ENCODE results near the gene CYB561. TPM values are rescaled to one million over a fixed set of nuclear protein-coding genes. Genes with fewer than 3 reads are reported as not detected.
A peak's percentile ranks its signal among the peaks of the same experiment; 100 is the strongest.

Gene CYB561, protein sequence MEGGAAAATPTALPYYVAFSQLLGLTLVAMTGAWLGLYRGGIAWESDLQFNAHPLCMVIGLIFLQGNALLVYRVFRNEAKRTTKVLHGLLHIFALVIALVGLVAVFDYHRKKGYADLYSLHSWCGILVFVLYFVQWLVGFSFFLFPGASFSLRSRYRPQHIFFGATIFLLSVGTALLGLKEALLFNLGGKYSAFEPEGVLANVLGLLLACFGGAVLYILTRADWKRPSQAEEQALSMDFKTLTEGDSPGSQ
- total RNA-seq, result 7.4 and 11.3 TPM in 2 replicates
- 7.4 and 21.5 TPM in 2 replicates for polyA plus RNA-seq

DNA sequence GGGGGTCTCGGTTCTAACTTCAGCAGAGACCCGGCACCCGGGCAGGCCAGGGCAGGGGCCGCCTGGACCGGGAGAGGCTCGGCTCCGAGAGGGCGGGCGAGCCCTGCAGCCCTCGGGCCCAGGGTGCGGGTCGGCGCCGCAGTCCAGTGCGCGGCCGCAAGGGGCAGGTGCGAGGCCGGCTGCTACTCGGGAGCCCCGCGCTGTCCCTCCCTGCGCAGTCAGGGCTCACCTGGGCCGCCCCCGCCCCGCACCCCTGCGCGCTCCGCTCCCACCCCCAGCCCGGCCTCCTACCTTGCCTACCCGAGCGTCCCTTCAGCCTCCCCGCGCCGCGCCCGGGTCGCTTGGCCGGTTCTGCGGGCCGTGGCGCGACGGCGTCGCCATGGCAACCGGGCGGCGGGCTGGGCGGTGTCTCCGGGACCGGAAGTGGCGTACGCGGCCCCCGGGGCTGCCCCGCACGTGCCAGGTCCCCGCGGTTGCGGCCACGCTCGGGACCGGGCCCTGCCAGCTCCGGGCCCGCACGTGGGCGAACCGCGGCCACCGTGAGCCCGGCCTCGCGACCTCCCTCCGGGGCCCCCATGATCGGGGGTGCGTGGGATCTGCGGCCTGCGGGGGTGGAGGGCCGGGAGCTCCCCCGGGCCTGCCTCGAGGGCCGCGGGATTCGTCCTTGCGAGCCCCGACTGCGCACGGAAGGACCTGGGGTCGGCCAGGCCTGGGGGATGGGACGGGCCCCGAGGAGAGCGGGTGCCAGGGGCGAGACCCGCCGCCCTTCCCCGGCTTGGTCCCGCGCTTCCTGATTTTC, at the start of gene CYB561:
CYB561 (minus strand) TSS at position 353 of the 799 bp plus-strand sequence. CDS start 8,759 bp downstream, outside the sequence.
- TF ChIP-seq, protein P1, sequence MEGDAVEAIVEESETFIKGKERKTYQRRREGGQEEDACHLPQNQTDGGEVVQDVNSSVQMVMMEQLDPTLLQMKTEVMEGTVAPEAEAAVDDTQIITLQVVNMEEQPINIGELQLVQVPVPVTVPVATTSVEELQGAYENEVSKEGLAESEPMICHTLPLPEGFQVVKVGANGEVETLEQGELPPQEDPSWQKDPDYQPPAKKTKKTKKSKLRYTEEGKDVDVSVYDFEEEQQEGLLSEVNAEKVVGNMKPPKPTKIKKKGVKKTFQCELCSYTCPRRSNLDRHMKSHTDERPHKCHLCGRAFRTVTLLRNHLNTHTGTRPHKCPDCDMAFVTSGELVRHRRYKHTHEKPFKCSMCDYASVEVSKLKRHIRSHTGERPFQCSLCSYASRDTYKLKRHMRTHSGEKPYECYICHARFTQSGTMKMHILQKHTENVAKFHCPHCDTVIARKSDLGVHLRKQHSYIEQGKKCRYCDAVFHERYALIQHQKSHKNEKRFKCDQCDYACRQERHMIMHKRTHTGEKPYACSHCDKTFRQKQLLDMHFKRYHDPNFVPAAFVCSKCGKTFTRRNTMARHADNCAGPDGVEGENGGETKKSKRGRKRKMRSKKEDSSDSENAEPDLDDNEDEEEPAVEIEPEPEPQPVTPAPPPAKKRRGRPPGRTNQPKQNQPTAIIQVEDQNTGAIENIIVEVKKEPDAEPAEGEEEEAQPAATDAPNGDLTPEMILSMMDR (IDR thresholded peaks at IDR 0.05; ENCODE audit: low read depth, low read length), result peak; percentile 40
- Histone ChIP-seq H3K4me3 (peak within 1 kb of the TSS; percentile 32), H3K36me3 (no peaks in the 10 kb centered on the region), H3K27me3 (peaks cover 6% of the 10 kb centered on the region), H3K27ac (no peak within 1 kb of the TSS), H3K4me1 (ENCODE audit: low read depth) (peaks cover 20% of the 10 kb centered on the region), H3K9me3 (ENCODE audit: low read depth) (no peaks in the 10 kb centered on the region)
- peak; percentile 74 to 79 for DNase-seq (ENCODE audit: low read depth in 1 of 2, low spot score in 1 of 2)

DNA sequence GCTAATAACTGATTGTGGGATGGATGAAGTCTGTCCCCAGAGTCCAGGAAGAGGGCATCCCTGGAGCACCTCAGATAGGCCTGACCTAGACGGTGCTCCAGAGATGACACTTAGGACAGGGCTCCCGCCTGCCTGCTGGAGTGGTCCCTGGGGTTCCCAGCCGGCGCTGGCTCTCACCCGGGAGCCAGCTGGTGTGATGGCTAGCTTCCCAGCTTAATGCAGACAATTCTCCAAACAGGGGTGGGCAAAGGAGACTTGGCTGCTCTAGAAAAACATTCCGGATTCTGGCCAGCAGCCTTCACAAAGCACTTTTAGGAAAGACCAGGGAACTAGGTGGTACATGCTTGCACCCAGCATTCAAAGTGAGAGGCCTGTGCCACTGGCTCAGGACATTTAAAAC, 49.4 kb upstream of the CYB561 start:
- H3K4me3 ChIP-seq, result no peak overlapping the region
- no peaks in the 10 kb centered on the region for H3K9me3 ChIP-seq (ENCODE audit: low read depth)
- H3K36me3 ChIP-seq, result no peaks in the 10 kb centered on the region
- H3K27me3 ChIP-seq, result no peaks in the 10 kb centered on the region
- no peak overlapping the region for H3K27ac ChIP-seq
- TF ChIP-seq, protein P1 (IDR thresholded peaks at IDR 0.05; ENCODE audit: low read depth, low read length), result no peak
- no peak for DNase-seq (ENCODE audit: low read depth in 1 of 2, low spot score in 1 of 2)
- H3K4me1 ChIP-seq (ENCODE audit: low read depth), result peaks cover under 1% of the 10 kb centered on the region

DNA sequence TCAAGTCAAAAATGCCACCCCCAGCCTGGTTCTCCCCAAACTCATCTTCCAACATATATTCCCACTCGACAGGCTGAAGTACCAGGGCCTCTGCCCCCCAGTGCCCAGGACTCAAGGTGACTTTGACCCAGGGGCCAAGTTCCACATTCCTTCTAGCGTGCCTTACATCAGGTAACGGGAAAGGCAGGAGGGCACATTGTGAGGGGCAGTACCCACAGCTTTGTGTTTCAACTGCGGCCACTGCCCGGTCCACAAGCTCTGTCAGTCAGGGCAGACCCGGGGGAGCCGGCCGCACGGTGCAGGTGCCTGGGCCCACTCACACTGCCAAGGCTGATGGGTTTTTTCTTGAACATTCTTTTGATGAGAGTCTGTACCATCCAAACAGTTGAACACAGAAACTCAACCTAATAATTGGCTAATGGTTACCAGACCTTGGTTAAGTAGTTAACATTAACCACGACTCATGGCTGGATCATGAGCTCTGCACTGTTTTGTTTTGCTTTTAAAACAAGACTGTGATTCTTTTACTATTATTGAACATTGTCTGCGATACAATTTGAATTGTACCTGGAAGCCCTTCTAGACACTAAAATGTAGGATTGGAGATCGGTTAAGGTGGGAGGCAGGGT, 48.3 kb upstream of the CYB561 start:
- H3K27ac ChIP-seq, result no peak overlapping the region
- no peak overlapping the region for H3K4me3 ChIP-seq
- TF ChIP-seq, protein P1 (IDR thresholded peaks at IDR 0.05; ENCODE audit: low read depth, low read length), result no peak
- DNase-seq (ENCODE audit: low read depth in 1 of 2, low spot score in 1 of 2), result no peak
- no peaks in the 10 kb centered on the region for H3K36me3 ChIP-seq
- no peaks in the 10 kb centered on the region for H3K9me3 ChIP-seq (ENCODE audit: low read depth)
- H3K4me1 ChIP-seq (ENCODE audit: low read depth), result peaks cover 6% of the 10 kb centered on the region
- no peaks in the 10 kb centered on the region for H3K27me3 ChIP-seq

DNA sequence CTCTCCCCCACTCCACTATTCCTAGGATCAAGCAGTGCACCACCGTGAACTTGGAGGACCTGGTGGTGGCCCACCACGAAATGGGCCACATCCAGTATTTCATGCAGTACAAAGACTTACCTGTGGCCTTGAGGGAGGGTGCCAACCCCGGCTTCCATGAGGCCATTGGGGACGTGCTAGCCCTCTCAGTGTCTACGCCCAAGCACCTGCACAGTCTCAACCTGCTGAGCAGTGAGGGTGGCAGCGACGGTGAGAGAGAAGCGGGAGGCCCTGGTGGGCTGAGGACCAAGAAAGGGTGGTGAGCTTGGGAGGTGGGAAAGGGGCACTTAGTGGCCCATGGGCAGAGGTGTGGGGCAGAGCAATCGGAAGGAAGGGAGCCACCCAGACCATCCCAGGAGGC, 47.3 kb upstream of the CYB561 start:
- Histone ChIP-seq H3K27me3 (no peaks in the 10 kb centered on the region), H3K36me3 (no peaks in the 10 kb centered on the region), H3K4me3 (no peak overlapping the region), H3K27ac (no peak overlapping the region), H3K4me1 (ENCODE audit: low read depth) (peaks cover 6% of the 10 kb centered on the region), H3K9me3 (ENCODE audit: low read depth) (no peaks in the 10 kb centered on the region)
- no peak for DNase-seq (ENCODE audit: low read depth in 1 of 2, low spot score in 1 of 2)
- TF ChIP-seq, protein P1 (IDR thresholded peaks at IDR 0.05; ENCODE audit: low read depth, low read length), result no peak

DNA sequence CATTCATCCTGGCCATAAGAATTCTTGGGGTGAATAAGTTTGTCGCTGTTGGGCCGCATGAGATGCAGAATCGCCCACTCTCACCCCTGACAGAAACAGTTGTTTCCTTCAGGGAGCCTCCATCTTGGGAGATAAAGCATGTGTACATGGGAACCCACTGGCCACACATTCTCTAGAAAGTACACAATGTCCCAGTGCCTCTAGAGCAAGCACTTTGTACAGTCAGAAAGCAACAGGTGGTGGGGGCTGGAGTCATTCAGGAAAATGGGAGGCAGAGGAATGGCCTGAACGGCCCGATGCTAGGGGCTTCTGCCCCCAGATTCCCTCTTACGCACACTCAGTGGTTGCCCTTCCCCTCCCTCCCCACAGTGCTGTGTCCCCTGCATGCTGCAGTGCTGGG, 46.8 kb upstream of the CYB561 start:
- Histone ChIP-seq H3K36me3 (no peaks in the 10 kb centered on the region), H3K9me3 (ENCODE audit: low read depth) (no peaks in the 10 kb centered on the region), H3K27ac (no peak overlapping the region), H3K4me3 (no peak overlapping the region), H3K4me1 (ENCODE audit: low read depth) (peaks cover 6% of the 10 kb centered on the region), H3K27me3 (no peaks in the 10 kb centered on the region)
- DNase-seq (ENCODE audit: low read depth in 1 of 2, low spot score in 1 of 2), result no peak
- TF ChIP-seq, protein P1 (IDR thresholded peaks at IDR 0.05; ENCODE audit: low read depth, low read length), result no peak

Measured in cardiac muscle cell (in vitro differentiated cells and primary cell).